K562 (cell line): ENCODE data around the gene MBD6. TPM values are rescaled to one million over a fixed set of nuclear protein-coding genes. Genes with fewer than 3 reads are reported as not detected.
A peak's percentile ranks its signal among the peaks of the same experiment; 100 is the strongest.

Experiments
- ATF6 ChIP-seq: sonication (generic); formaldehyde crosslinking; IDR thresholded peaks from 2 replicates; pipeline ENCODE4 v1.4.0; 2020; ENCODE audit warnings: mild to moderate bottlenecking, missing genetic modification reagents
- DMBX1 ChIP-seq: fragments of 250-450 bp; sonication (Bioruptor Pico); IDR thresholded peaks from 2 replicates; pipeline ENCODE4 v1.8.0; 2022; ENCODE audit warnings: inconsistent platforms, mild to moderate bottlenecking, moderate library complexity, borderline replicate concordance
- KLF6 ChIP-seq: fragments of 250-450 bp; sonication (Bioruptor Pico); IDR thresholded peaks from 2 replicates; pipeline ENCODE4 v1.4.0; 2020; ENCODE audit warnings: mild to moderate bottlenecking, moderate library complexity, borderline replicate concordance
- MITF ChIP-seq: IDR thresholded peaks from 2 replicates; pipeline ENCODE4 v1.6.1; 2014; ENCODE audit warnings: antibody characterized with exemption
- MXD1 ChIP-seq: fragments of 250-450 bp; sonication (Bioruptor Pico); IDR thresholded peaks from 2 replicates; pipeline ENCODE4 v1.8.0; 2021; ENCODE audit warnings: borderline replicate concordance, mild to moderate bottlenecking, moderate library complexity; ENCODE audit not compliant: poor library complexity, severe bottlenecking
- NR4A1 ChIP-seq, 2 experiments: fragments of 250-450 bp in 1 of 2; fragments of 450-650 bp in 1 of 2; sonication (Bioruptor Pico) in 1 of 2; IDR thresholded peaks; 2 replicates each; pipeline versions ENCODE4 v1.4.0 to v1.6.1; 2016 to 2020; ENCODE audit warnings: mild to moderate bottlenecking in 2 of 2, missing compliant biosample characterization in 1 of 2, missing genetic modification characterization in 1 of 2, moderate library complexity in 1 of 2
- TAF9B ChIP-seq: fragments of 450-650 bp; IDR thresholded peaks from 2 replicates; pipeline ENCODE4 v1.6.1; 2018; ENCODE audit warnings: mild to moderate bottlenecking; ENCODE audit not compliant: partially characterized antibody
- TCFL5 ChIP-seq: fragments of 250-450 bp; sonication (Bioruptor Pico); conservative IDR thresholded peaks from 2 replicates; pipeline ENCODE4 v1.6.1; 2021; ENCODE audit warnings: mild to moderate bottlenecking, moderate library complexity, matching md5 sums
- ZBTB17 ChIP-seq: fragments of 450-650 bp; formaldehyde crosslinking; IDR thresholded peaks from 2 replicates; pipeline ENCODE4 v1.4.0; 2020; ENCODE audit warnings: mild to moderate bottlenecking
- ZNF184 ChIP-seq: sonication (generic); formaldehyde crosslinking; IDR thresholded peaks from 2 replicates; pipeline ENCODE4 v1.5.0; 2020; ENCODE audit warnings: missing genetic modification reagents
- ZNF316 ChIP-seq: fragments of 450-650 bp; IDR thresholded peaks from 2 replicates; pipeline ENCODE4 v1.6.1; 2016
- polyA plus RNA-seq, 8 experiments: library from polyadenylated mRNA; depleted of rRNA in 4 of 8; stranded (reverse) in 5 of 8; unstranded in 3 of 8; fragments of >200 nt; fragmentation: Nextera tagmentation in 2 of 8; fragmentation: Illumina TruSeq in 1 of 8; extraction: Ambion mirVana in 2 of 8; extraction: Trizol in 1 of 8; gene quantifications; 2 replicates each; pipeline versions ENCODE4 v1.2.1 to v1.2.3, GENCODE V29; 2011 to 2014; ENCODE audit warnings: inconsistent platforms in 1 of 8, missing spikeins in 1 of 8
- total RNA-seq, 7 experiments: library from RNA; depleted of rRNA in 6 of 7; stranded (reverse); fragments of >200 nt in 6 of 7; fragmentation: Illumina TruSeq in 2 of 7; extraction: Trizol in 2 of 7; gene quantifications; 2 replicates each; pipeline versions ENCODE4 v1.2.1 to v1.2.3, GENCODE V29; 2011 to 2021; ENCODE audit warnings: low replicate concordance in 1 of 7
- TF ChIP-seq, protein P1 (sequence below), 2 experiments: fragments of 450-650 bp in 1 of 2; IDR thresholded peaks; 2 replicates each; pipeline ENCODE4 v1.6.1; 2011 to 2017; ENCODE audit warnings: low read depth in 2 of 2, antibody characterized with exemption in 1 of 2, borderline replicate concordance in 1 of 2, low read length in 1 of 2, mild to moderate bottlenecking in 1 of 2, mixed read lengths in 1 of 2; ENCODE audit not compliant: control insufficient read depth in 1 of 2
- TF ChIP-seq, protein P2 (sequence below), 2 experiments: fragments of 450-650 bp in 1 of 2; sonication (generic) in 1 of 2; formaldehyde crosslinking in 1 of 2; IDR thresholded peaks in 1 of 2; conservative IDR thresholded peaks in 1 of 2; 2 replicates each; pipeline versions ENCODE4 v1.6.1 to v1.8.1; 2016 to 2023; ENCODE audit warnings: mild to moderate bottlenecking in 2 of 2, moderate library complexity in 2 of 2, inconsistent platforms in 1 of 2, missing genetic modification reagents in 1 of 2
- TF ChIP-seq, protein P3 (sequence below): fragments of 250-450 bp; sonication (Bioruptor Pico); IDR thresholded peaks from 2 replicates; pipeline ENCODE4 v1.5.0; 2022; ENCODE audit warnings: mild to moderate bottlenecking

MBD6 gene
- total and polyA plus RNA-seq, 9 of the 15 experiments (the other 6 are each of a cell fraction or from before 2014, with no cell fraction given): 2.0 to 54.8 (median 3.8) TPM

DNA sequence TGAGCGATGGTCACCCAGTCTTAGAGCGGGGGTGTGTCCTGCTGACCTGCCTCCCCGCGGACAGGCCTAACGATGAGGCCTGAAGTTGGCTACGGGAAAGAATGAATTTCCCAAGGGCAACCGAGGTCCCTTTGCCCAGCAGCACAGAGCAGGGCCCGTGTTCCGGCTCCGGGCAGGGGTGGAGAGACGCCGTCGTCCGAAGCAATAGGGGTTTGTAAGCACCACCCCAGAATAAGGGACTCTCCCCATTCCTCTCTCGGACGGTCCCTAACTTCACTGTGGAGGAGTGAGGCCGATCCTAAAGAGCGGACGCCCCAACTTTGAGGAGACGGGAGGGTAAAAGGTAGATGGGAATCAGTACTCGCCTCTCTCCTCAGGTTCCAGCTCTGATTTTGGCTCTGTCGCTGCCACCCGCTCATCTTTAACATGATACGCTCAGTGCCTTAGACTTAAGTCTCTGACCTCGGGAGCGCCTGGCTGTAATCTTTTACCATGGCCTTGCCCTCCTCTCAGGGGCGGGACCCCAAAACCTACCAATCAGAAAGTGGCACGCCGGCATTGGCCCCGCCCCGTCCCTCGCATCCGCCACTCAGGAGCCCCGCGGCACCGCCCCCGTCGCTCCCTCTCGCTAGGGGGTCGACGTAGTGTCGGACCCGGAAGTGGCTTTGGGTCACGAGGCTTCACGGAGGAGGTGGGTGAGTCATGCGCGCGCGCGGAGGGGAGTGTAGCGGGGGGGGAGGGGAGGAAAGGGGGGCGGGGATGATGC is 2.4 kb upstream of the MBD6 start, which contains the start of gene DDIT3 (continued):
- TF ChIP-seq, protein P1, sequence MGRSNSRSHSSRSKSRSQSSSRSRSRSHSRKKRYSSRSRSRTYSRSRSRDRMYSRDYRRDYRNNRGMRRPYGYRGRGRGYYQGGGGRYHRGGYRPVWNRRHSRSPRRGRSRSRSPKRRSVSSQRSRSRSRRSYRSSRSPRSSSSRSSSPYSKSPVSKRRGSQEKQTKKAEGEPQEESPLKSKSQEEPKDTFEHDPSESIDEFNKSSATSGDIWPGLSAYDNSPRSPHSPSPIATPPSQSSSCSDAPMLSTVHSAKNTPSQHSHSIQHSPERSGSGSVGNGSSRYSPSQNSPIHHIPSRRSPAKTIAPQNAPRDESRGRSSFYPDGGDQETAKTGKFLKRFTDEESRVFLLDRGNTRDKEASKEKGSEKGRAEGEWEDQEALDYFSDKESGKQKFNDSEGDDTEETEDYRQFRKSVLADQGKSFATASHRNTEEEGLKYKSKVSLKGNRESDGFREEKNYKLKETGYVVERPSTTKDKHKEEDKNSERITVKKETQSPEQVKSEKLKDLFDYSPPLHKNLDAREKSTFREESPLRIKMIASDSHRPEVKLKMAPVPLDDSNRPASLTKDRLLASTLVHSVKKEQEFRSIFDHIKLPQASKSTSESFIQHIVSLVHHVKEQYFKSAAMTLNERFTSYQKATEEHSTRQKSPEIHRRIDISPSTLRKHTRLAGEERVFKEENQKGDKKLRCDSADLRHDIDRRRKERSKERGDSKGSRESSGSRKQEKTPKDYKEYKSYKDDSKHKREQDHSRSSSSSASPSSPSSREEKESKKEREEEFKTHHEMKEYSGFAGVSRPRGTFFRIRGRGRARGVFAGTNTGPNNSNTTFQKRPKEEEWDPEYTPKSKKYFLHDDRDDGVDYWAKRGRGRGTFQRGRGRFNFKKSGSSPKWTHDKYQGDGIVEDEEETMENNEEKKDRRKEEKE (IDR thresholded peaks at IDR 0.05; ENCODE audit: borderline replicate concordance in 1 of 2, control insufficient read depth in 1 of 2, low read depth in 2 of 2, low read length in 1 of 2): no peak
- TF ChIP-seq KLF6 (CRISPR knock-in tag): no peak
- no peak for TF ChIP-seq ZNF184 (CRISPR knock-in tag)
- TF ChIP-seq TCFL5: no peak
- TF ChIP-seq MXD1 (CRISPR knock-in tag): no peak
- peak; percentile 93 for TF ChIP-seq TAF9B
- no peak for TF ChIP-seq ATF6 (CRISPR knock-in tag)
- TF ChIP-seq, protein P2, sequence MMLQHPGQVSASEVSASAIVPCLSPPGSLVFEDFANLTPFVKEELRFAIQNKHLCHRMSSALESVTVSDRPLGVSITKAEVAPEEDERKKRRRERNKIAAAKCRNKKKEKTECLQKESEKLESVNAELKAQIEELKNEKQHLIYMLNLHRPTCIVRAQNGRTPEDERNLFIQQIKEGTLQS (IDR thresholded peaks at IDR 0.05): peak; percentile 92; the same call in 1 of the 2 replicates
- TF ChIP-seq, protein P2 (CRISPR knock-in tag; conservative IDR thresholded peaks at IDR 0.05): peak; percentile 35
- 0 out of 2 replicates have a peak, but pooled peaks have one; percentile 44 for TF ChIP-seq NR4A1 (CRISPR knock-in tag; IDR thresholded peaks at IDR 0.05)
- TF ChIP-seq NR4A1 (tag; IDR thresholded peaks at IDR 0.05): no peak; the same call in 1 of the 2 replicates
- peak; percentile 73; the same call in 1 of the 2 replicates for TF ChIP-seq DMBX1 (CRISPR knock-in tag)
- peak; percentile 99 for TF ChIP-seq MITF
- TF ChIP-seq, protein P3, sequence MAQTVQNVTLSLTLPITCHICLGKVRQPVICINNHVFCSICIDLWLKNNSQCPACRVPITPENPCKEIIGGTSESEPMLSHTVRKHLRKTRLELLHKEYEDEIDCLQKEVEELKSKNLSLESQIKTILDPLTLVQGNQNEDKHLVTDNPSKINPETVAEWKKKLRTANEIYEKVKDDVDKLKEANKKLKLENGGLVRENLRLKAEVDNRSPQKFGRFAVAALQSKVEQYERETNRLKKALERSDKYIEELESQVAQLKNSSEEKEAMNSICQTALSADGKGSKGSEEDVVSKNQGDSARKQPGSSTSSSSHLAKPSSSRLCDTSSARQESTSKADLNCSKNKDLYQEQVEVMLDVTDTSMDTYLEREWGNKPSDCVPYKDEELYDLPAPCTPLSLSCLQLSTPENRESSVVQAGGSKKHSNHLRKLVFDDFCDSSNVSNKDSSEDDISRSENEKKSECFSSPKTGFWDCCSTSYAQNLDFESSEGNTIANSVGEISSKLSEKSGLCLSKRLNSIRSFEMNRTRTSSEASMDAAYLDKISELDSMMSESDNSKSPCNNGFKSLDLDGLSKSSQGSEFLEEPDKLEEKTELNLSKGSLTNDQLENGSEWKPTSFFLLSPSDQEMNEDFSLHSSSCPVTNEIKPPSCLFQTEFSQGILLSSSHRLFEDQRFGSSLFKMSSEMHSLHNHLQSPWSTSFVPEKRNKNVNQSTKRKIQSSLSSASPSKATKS (CRISPR knock-in tag): 0 out of 2 replicates have a peak, but pooled peaks have one; percentile 34
- TF ChIP-seq ZNF316: no peak
- peak; percentile 79 for TF ChIP-seq ZBTB17 (CRISPR knock-in tag)
